GM20431 (cell line): ENCODE results near the gene KCNMA1.
"Not testable (repeated sequence)": the region's sequence is repeated elsewhere in the genome, so short reads cannot be mapped to it uniquely, and the experiment has no call there.

Experiments used
- in situ Hi-C: fragments of 300-500 bp; cut with MseI, MboI; formaldehyde crosslinking; loops from one replicate; pipeline ENCODE4 v1.15.0; 2020; ENCODE audit warnings: low sequenced_read_pairs; ENCODE audit not compliant: unreplicated experiment

KCNMA1 gene

GRCh38 chr10:77415313-77415960 lies 222.2 kb downstream of the KCNMA1 start:
- in situ Hi-C loops: no loop called here

DNA sequence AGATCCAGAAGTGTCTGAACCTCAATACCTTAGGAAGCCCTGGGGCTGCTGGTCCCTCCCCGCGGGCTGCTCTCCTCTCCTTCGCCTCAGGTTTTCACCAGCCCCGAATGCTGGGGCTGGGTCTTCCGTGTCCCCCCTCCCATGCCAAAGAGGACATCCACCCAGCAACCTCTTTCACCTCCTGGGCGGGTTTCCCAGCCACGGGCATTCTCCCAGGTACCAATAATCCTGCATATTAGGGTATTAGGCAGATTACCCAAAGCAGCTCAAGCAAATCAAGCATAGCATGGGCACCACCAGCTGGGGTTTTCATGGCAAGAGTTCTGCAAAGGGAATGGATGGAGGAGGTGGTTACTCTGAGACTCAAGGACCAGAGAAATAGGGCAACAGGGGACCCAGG lies 224.4 kb downstream of the KCNMA1 start:
- in situ Hi-C loops: no loop called here

DNA sequence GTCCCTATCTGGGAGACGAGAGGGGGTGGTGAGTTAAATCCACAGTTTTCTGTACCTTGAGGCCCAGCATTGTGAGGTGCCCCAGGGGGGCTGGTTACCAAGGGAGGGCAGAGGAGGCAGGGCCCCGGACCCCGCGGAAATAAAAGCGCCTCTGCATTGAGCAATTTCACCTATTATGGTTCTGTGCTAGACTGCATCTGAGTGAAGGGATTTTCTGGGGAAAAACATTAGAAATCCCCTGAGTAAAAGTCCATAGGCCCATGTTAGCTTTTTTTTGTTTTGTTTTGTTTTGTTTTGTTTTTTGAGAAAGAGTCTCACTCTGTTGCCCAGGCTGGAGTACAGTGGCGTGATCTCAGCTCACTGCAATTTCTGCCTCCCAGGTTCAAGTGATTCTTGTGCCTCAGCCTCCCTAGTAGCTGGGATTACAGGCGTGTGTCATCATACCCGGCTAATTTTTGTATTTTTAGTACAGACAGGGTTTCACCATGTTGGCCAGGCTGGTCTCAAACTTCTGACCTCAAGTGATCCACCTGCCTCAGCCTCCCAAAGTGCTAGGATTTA lies 225.0 kb downstream of the KCNMA1 start:
- in situ Hi-C loops: not testable (repeated sequence)

DNA sequence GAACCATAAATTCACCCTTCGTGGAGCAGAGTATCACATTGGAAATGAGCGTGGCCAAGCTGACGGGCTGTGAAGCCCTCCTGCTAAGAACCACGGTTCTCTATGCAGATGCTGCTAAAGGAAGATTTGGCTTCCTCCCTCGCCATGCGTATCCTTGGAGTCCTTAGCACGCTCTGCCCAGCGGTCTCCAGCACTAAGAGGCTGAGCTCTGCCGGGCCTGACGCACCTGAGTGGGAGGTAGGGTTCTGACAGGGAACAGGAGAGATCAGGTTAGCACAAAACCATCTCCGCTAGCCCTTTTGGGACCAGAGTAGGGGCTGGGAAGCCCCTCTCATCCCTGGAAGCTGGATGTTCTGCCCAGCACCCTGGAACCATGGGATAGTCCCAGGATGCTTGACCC lies 225.8 kb downstream of the KCNMA1 start:
- in situ Hi-C loops: no loop called here

DNA sequence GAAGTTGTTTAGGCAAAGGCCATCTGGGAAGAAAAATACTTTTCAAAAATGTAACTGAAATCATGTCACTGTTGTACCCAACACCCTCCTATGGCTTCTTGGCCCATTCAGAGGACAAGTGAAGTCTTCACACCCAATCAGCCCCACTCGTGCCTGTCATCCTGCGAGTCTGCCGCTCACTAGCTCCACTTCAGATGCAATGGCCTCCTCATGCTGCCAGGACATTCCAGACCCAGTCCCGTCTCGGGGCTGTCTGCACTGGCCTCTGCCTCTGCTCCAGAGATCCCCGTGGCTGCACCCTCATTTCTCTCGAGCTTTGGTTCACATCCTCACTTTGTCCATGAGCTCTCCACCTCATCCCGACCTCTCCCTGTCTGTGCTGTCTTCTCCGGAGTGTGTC lies 227.1 kb downstream of the KCNMA1 start:
- in situ Hi-C loops: no loop called here

GRCh38 chr10:77409697-77410471 lies 227.7 kb downstream of the KCNMA1 start:
- in situ Hi-C loops: no loop called here

DNA sequence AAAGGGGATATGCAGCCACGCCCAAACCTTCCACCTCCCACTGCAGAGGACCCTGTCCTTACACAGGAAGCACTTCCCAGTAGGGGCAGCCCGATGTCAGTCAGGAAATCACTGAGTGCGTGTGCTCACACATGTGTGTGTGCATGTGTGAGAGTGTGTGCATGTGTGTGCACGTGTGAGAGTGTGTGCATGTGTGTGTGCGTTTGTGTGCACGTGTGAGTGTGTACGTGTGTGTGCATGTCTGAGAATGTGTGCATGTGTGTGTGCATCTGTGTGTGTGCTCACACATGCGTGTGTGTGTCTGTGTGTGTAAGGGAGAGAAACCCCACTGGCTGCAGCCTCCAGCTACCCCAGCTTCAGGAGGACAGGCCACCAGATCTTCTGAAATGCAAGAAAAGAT lies 229.3 kb downstream of the KCNMA1 start:
- in situ Hi-C loops: no loop called here

GRCh38 chr10:77406764-77407430 lies 230.7 kb downstream of the KCNMA1 start:
- in situ Hi-C loops: no loop called here

DNA sequence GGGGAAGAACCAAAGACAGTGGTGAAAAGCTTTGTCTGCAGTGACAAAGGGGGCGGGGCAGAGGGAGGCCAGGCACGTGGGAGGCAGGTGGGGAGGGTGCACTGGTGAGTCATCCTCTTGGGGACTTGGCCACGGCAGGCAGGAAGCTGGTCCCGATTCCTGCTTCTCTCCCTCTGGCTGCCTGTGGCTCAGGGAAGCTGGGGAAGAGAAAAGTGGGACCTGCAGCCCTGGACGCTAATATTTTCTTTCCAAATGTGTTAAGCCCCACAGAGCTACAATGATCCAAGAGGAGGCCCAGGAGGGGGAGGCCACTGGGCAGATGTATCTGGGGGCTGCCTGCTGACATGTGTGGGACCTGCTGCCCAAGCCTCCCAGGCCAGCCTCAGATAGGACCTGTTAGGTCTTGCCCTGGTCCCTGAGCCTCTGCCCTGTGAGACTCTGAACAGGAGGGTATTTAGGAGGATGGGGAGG lies 231.8 kb downstream of the KCNMA1 start:
- in situ Hi-C loops: no loop called here

GRCh38 chr10:77404810-77405209 lies 232.8 kb downstream of the KCNMA1 start:
- in situ Hi-C loops: no loop called here

DNA sequence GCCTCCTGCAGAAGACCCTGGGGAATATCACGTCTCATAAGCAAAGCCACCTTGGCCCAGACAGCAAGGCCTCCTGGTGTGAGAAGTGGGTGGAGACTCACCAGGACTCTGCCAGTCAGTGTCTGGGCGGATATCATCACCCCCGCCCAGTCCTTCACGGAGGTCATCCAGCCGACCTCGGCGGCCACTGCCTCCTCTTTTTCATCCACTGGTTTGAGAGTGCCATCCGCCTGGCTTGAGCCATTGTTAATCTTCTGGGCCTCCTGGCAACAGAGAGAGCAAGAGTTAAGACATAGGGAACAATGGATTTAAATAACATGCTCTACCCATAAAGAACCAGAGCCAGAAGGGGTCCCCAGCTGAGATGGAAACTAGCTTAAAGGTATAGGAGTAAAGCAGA lies 233.8 kb downstream of the KCNMA1 start:
- in situ Hi-C loops: no loop called here

DNA sequence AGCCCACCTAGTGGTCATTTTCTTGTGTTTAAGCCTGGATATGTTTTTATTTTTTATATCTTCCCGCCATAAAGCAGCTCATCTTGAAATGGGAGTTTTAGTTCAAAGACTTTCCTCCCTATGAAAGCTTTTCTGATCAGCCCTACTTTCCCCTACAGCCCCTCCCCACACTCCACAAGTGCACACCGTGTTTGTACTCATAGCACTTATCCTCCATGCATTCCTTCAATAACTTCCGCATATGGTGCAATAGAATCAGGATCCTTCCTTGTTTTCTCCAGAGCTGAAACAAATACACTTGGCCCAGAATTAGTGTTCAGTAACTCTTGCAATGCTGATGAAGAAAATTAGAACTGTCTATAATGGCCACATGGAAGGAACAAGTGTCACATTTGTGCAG lies 235.9 kb downstream of the KCNMA1 start:
- in situ Hi-C loops: no loop called here

DNA sequence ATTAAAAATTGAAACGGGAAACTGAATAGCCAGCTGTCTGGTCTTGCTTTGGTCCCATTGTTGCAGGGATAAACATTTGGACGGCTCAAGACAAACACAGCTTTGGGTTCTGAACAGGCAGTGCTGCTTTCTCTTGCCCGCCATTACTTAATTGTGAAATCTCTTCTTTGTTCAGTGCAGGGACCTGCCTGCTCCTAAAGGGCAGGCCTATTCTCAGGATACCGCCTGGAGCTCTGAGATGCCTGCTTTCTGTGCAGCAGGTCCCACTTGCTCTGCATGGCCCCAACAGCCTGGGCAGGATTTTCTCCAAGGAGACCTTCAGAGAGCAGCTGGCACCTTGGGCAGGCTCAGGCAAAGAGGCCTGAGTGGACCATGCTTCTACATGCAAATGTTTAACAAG lies 237.6 kb downstream of the KCNMA1 start:
- in situ Hi-C loops: no loop called here

GRCh38 chr10:77398986-77399755 lies 238.4 kb downstream of the KCNMA1 start:
- in situ Hi-C loops: loop anchor here (25.0 kb wide), 1 partner anchor 238 kb away; the partner anchor contains the start of gene KCNMA1

DNA sequence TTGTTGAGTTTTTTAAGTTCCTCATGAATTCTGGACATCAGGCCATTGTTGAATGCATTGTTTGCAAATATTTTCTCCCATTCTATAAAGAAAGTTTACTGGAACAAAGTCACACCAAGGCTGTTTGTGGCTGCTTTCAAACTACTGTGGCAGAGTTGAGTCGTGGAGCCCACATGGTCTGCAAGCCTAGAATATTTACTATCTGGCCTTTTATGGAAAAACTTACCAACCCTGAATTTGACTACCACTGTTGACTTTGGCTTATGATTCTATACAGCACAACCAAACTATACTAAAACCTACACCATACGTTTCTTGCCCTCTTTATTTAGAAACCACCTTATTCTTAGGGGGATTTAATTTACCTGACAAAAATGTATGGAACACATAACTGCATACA lies 239.1 kb downstream of the KCNMA1 start:
- in situ Hi-C loops: loop anchor here (25.0 kb wide), 1 partner anchor 239 kb away; the partner anchor contains the start of gene KCNMA1

DNA sequence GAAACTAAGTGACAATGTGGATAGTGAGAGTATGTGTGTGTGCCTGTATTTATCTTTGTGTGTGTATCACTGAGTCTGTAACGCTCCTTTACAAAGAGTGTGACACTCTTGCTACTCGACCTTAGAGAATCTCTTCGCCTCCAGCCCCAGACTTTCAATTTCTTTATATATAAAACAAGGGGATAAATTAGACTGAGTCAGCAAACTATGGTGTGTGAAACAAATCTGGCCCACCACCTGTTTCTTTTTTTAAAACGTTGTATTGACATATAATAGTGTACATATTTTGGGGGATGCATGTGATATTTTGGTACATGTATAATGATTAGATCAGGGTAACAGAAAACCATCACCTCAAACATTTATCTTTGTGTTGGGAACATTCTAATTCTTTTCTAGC lies 240.5 kb downstream of the KCNMA1 start:
- in situ Hi-C loops: loop anchor here (25.0 kb wide), 1 partner anchor 240 kb away; the partner anchor contains the start of gene KCNMA1

- in situ Hi-C loops: loop anchor here (25.0 kb wide), 1 partner anchor 241 kb away; the partner anchor contains the start of gene KCNMA1
These were observed 241.3 kb downstream of the KCNMA1 start for GRCh38 chr10:77396290-77396689.

DNA sequence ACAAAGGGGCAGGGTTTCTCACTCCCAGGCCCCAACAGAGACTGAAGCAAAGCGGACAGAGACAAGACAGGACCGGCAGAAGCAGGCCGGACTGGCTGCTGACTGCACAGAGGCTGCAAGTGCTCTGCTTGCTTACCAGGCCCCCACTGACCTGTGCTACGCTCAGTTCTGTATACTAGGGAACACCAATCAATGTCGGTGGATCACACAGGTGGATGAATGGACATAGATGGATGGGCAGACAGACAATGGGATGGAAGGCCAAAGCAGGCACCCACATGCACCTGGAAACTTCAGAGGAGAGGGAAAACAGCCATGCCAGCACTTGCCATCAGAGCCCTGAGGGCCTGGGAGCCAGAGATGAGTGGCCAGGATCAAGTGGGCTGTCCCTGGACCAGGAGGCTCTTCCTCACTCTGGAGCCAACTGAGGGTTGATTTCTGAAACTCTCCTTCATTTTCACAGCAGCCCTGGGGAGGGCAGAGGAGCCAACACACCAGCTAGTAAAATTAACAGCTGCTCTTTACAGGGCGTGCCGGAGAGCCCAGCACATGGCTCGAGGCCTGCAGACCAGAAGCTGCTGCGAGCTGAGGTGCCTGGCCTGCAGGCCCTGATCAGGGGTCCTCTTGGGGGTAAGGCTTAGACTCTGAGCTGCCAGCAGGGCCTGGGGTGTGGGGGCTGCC lies 243.6 kb downstream of the KCNMA1 start:
- in situ Hi-C loops: loop anchor here (25.0 kb wide), 1 partner anchor 243 kb away; the partner anchor contains the start of gene KCNMA1

DNA sequence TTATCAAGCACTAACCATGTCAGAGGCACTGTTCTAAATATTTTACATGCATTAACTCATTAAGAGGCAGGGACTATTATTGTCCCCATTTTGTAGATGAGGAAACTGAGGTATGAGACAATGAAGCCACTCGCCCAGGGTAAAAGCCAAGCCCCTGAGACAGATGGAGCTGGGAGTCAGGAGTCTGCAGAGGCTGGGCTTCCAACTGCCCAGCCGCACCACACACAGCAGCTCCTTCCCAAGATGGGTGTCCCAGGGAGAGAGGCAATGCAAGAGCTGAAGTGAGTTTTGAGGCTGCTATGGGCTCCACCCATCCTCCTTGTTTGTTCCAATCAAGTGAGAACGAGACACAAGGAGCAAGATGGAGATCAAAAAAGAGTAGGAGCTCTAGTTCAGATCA lies 244.2 kb downstream of the KCNMA1 start:
- in situ Hi-C loops: loop anchor here (25.0 kb wide), 1 partner anchor 244 kb away; the partner anchor contains the start of gene KCNMA1
